ENCODE results near the gene DEFB114. TPM values are rescaled to one million over a fixed set of nuclear protein-coding genes. Genes with fewer than 3 reads are reported as not detected.

The DEFB114 gene
- total RNA-seq, 6 donors from 2014 or later = not detected

GRCh38 chr6:49978332-49979226 is 14.6 kb upstream of the DEFB114 start:
- WGBS, 2 donors = 30 to 36% methylated on average over 3 of the region's 3 CpGs
- ATAC-seq (ENCODE audit: low FRiP score in 2 of 2) (no peak), DNase-seq (no peak)
- H3K4me1 ChIP-seq = no peaks in the 10 kb centered on the region
- H3K27me3 ChIP-seq = no peaks in the 10 kb centered on the region
- no peak overlapping the region for H3K27ac ChIP-seq
- H3K9me3 ChIP-seq = no peaks in the 10 kb centered on the region
- H3K4me3 ChIP-seq = peak overlapping the region in 2 of 4 donors; percentile 31 to 35
- TF ChIP-seq POLR2A (IDR thresholded peaks at IDR 0.05) = no peak
- TF ChIP-seq CTCF (IDR thresholded peaks at IDR 0.05) = no peak
- no peak for TF ChIP-seq POLR2AphosphoS5 (IDR thresholded peaks at IDR 0.05)
- no peak for TF ChIP-seq EP300 (IDR thresholded peaks at IDR 0.05)
- no peaks in the 10 kb centered on the region for H3K36me3 ChIP-seq

GRCh38 chr6:49969605-49970004 is 5.6 kb upstream of the DEFB114 start, which contains the start of gene DEFB113:
Gene DEFB113, minus strand, starts transcription at chr6:49969625. Its CDS starts 0 bp downstream, at chr6:49969625.
- 53 to 57% methylated on average over 2 of the region's 2 CpGs for WGBS, 2 donors
- Histone ChIP-seq H3K36me3 (no peaks in the 10 kb centered on the region), H3K4me1 (no peaks in the 10 kb centered on the region), H3K9me3 (no peaks in the 10 kb centered on the region), H3K27me3 (no peaks in the 10 kb centered on the region), H3K27ac (no peak within 1 kb of the TSS), H3K4me3 (no peak within 1 kb of the TSS)
- ATAC-seq (ENCODE audit: low FRiP score in 2 of 2) = no peak
- TF ChIP-seq EP300 (IDR thresholded peaks at IDR 0.05) (no peak), CTCF (IDR thresholded peaks at IDR 0.05) (no peak), POLR2AphosphoS5 (IDR thresholded peaks at IDR 0.05) (no peak), POLR2A (IDR thresholded peaks at IDR 0.05) (no peak)
- no peak for DNase-seq

- TF ChIP-seq POLR2A (IDR thresholded peaks at IDR 0.05) = no peak
- TF ChIP-seq POLR2AphosphoS5 (IDR thresholded peaks at IDR 0.05) = no peak
- no peak for TF ChIP-seq CTCF (IDR thresholded peaks at IDR 0.05)
- TF ChIP-seq EP300 (IDR thresholded peaks at IDR 0.05) = no peak
- 54% methylated on average over 2 of the region's 2 CpGs for WGBS, 2 donors
- H3K4me3 ChIP-seq = no peak overlapping the region
- H3K27me3 ChIP-seq = no peaks in the 10 kb centered on the region
- no peak for ATAC-seq (ENCODE audit: low FRiP score in 2 of 2)
- no peaks in the 10 kb centered on the region for H3K4me1 ChIP-seq
- H3K9me3 ChIP-seq = no peaks in the 10 kb centered on the region
- no peak for DNase-seq
- H3K27ac ChIP-seq = no peak overlapping the region
- H3K36me3 ChIP-seq = no peaks in the 10 kb centered on the region
These were observed 2.9 kb upstream of the DEFB114 start for GRCh38 chr6:49966823-49967222.

GRCh38 chr6:49966334-49966733 is 2.4 kb upstream of the DEFB114 start:
- no peak overlapping the region for H3K27ac ChIP-seq

More at GRCh38 chr6:49966334-49966733, 2.4 kb upstream of the DEFB114 start:
- Histone ChIP-seq H3K4me3 (no peak overlapping the region), H3K36me3 (no peaks in the 10 kb centered on the region), H3K9me3 (no peaks in the 10 kb centered on the region), H3K27me3 (no peaks in the 10 kb centered on the region), H3K4me1 (no peaks in the 10 kb centered on the region)
- ATAC-seq (ENCODE audit: low FRiP score in 2 of 2) (no peak), DNase-seq (no peak)
- TF ChIP-seq EP300 (IDR thresholded peaks at IDR 0.05) = no peak
- no peak for TF ChIP-seq POLR2AphosphoS5 (IDR thresholded peaks at IDR 0.05)
- TF ChIP-seq POLR2A (IDR thresholded peaks at IDR 0.05) = no peak
- TF ChIP-seq CTCF (IDR thresholded peaks at IDR 0.05) = no peak
- WGBS, 2 donors = 28 to 51% methylated on average over 2 of the region's 2 CpGs

Data from upper lobe of left lung (tissue), 6 donors.